HG03575 (cell line): ENCODE results near the gene CELF4.

Experiments used
- ATAC-seq: cut with Tn5 transposase; IDR thresholded peaks from one replicate; pipeline ENCODE4 v1.9.1; 2021; ENCODE audit not compliant: unreplicated experiment, insufficient number of reproducible peaks, low FRiP score; ENCODE audit errors: extremely low read depth

Gene CELF4

DNA sequence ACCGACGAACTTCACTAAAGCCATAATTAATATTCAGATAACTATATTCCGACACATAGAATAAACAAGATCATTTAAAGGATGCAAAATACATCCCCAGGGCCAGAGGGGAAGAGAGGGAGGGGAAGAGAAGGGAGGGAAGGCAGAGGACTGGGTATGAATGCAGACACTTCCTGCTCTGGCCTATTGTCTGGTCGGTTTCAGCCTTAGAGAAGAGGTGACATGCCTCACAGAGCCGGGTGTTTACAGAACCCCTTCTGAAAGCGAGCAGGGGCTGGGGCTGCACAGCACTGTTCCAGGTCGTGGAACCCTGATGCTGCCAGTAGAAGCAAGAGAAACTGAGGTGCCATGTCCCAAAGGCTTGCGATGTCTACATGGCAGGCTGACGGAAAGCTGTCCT, 31.0 kb downstream of the CELF4 start:
- ATAC-seq, result no peak

DNA sequence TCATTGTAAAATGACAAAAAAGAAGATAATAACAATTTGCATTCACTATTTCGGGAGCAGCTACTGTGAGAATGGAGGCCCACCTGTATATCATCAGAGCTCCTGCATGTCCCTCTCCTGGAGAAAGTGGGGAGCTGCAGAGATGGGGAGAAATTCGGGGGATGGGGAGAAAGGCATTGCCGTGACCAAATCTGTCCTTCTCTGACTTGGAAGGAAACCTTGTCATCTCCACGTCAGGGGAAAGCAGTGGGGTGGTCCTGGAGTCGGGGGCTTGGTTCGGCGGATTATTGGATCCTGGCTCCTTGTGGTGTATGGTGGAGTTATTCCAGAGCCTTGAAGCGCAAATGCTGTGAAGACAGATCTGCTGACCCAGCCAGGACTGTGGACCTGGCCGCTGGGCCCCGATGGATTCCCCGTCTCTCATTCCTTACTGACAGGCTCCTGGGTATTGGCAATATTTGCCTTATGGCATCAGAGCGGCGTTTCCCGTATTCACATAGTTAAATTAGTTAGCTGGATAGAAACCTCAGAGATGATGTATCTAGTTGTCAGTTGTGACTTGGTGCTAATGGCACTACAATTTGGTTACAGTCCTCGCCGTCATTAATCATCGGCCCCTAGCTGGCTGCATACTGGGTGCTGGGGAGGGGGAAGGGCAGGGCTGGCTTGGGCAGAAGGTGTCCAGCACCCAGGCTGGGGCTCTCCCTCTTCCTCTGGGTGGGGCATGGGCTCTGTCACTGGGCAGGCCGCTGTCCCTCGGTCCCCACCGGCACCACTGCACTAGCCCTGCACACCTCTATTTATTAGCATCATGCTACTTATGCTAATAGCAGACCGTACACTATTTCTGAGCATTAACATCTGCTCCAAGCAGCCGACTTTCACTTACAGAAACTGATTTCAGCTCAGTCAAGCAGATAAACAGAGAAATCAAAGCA, 31.7 kb downstream of the CELF4 start:
- no peak for ATAC-seq

DNA sequence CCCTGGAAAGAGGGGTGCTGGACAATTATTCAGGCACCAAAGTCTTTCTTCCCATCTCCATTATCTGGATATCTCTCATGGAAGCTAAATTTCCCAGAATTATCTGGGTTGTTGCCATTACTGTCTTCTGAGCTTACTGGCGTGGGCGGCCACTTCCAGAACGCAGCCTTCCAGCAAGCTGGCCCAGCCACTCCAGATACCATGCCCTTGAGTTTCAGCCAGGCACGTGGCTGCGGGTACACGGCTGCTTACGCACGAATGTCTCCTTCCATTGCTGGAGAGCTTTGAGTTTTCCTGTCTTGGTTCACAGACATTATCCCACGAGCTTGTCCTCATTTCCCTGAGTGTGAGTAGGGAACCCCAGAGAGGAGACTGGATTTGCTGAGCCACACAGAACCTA, 32.7 kb downstream of the CELF4 start:
- no peak for ATAC-seq

DNA sequence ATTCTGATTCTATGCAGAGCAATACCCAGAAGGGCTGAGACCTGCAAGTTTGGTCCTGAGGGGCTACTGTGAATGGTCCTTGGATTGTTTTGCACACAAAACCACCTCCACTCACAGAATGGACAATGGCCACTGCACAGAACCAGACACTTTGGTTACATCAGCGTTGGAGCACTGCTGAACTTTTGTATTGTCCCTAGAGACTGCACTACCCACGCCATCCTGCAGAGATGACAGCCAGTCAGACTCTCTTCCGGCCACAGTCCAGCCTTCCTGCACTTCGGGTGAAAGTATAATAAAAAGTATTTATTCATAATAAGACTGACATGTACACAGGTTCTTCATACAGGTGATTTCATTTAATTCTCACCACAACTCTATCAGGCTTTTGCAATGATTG, 35.7 kb downstream of the CELF4 start:
- ATAC-seq, result no peak

DNA sequence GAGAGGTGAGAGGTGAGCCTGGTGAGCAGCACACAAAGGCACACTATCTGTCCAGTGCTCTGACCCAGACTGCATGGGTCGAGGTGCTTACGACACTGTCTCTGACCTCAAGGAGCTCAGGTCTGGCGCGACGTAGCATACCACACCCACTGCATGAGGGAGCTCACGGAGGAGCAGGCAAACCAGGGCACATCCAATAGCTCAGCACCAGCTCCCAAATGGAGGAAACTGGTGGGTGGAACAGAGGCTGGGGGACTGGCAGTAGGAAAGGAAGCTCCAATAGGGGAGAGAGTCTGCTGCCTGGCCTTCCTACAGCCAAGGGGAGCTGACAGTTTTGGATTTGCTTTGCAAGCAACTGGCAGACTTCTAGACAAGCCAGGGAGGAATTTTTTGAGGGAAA, 36.3 kb downstream of the CELF4 start:
- ATAC-seq, result no peak

DNA sequence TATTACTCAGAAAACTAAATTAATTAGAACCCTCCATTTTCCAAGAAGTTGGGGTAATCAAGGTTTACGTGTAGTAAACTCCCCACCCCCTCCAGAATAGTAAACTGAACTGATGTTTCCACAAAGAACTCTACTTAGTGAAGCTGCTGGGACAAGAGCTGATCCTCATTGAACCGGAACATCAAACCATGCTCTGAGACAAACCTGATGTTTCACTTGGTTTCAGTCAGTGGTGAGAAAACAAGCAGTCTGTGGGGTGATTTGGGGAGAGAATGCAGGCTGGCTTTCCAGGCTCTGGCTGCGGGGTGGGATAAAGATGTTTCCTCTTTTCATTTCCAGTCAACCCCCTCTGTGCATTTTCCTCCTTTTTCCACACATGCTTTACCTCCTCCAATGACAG, 38.2 kb downstream of the CELF4 start:
- ATAC-seq, result no peak

DNA sequence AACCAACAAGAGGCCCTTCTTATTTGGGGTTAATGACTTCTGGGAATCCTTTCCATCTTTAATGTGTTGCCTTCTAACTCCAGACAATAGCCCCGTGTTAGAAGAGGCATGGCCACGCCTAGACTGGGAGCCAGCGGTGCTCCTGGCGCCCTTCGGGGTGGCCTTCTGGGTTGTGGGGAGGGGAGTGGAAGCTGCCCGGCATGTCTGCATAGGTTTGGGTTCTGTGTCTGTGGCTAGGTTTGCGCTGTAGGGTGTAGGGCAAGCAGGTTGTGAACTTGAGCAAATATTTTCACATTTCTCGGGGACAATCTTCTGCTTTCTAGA, 40.4 kb downstream of the CELF4 start:
- ATAC-seq, result no peak

DNA sequence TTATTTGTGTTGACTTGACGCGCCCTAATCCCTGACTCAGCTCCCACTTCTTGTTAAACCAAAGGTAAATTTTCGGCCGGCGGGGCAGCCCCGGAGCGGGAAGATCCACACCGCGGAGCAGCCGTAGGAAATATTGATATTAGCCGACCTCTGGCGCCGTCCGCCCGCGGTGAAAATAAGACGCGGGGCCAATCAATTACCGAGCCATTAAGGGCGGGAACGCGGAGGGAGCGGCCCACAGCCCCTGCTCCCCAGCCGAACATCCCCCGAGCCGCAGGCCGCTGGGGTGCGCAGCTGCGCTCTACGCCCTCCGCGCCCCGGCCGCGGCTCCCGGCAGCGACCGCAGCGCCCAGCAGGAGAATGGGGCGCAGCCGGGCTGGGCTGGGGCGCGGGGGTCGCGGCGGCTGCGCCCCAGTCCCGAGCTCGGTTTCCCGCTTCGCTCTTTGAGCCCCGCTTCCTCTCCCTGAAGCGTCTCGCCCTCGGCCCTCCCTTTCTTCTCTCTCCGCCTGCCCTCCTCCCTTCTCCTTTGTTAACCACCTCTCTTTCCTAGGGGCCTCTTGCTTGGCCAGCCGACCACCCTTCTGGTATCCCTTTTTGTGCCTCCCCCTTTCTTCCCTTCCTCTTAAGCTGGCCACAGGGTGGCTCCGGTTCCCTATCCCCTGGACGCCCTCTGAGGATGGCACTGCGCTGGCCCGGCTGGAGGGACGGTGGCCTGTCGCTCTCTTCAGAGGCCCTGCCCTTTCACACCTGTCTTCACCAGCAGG, 40.9 kb downstream of the CELF4 start:
- no peak for ATAC-seq

DNA sequence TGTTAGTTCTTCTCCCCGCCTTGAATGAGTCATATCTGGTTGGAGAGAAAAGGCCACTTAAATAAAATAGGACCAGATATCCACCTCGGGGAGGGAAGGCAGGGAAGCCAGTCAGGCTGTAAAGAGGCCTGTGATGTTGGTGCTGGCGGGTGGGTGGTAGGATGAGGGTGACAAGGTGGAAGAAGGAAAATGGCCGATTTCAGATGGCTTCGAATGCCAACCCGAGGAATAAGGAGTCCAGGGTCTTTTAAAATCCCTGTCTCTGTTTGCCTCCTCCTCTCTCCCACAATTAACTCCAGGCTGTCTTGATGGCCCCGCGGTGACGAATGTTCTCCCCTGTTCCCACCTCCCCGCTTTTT, 41.5 kb downstream of the CELF4 start:
- ATAC-seq, result no peak

DNA sequence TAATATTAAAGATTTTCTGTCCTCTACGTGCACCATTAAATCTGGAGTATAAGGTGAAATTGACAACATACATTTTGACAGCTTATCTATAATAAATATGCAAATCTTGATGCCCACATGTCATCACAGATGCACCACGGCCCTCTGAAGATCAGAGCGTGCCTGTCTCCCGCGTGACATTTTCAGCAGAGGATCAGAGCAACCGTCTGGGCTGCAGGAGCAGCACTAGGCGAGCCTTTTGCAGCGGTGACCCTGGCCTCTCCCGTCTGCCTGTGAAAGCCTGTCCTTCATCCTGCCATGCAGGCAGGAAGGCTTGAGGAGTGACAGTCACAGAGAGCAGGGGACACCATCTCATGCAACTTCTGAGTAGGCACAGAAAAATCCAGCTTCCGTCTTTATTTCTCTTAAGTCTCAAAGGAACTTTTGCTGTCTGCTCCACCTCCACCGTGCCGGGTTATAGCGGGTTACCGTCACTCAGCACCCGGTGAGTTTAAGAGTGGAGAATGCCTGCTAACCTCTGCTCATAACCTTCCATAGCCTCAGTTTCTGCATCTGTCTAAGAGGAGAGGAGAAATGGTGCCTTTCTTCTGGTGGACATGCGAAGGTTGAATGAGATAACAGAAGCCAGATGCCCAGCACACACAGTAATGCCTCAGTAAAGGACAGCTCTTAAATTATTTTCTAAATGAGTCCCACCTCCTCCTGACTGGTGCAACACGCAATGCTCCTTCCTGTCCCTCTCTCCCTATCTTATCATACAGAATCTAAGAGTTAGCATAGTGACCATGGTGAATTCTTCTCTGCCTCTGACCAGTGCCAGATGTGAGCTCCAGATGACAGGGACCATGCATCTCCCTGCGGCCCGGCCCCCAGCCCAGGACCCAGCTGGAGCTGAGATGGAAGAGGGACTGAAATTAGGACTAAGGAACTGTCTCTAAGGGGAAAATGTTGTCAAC, 43.8 kb downstream of the CELF4 start:
- ATAC-seq, result no peak

DNA sequence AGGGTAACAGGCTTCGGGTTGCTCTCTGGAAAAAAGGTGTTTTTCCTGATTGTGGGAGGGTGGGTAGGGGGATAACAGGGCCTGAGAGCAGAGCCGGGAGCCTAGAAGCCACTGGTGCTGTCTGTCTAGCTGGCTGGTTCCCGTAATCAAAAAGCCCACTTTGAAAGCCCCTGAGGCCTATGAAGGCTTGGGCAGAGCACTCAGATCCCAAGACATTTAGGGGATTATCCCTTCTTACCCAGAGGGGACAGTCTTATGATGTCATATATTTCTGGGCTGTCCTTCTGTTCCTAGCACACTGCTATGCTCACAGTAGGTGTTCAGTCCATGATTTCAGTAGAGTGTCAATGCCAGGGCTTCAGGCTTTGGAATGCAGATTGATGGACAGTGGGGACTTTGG, 45.1 kb downstream of the CELF4 start:
- ATAC-seq, result no peak

DNA sequence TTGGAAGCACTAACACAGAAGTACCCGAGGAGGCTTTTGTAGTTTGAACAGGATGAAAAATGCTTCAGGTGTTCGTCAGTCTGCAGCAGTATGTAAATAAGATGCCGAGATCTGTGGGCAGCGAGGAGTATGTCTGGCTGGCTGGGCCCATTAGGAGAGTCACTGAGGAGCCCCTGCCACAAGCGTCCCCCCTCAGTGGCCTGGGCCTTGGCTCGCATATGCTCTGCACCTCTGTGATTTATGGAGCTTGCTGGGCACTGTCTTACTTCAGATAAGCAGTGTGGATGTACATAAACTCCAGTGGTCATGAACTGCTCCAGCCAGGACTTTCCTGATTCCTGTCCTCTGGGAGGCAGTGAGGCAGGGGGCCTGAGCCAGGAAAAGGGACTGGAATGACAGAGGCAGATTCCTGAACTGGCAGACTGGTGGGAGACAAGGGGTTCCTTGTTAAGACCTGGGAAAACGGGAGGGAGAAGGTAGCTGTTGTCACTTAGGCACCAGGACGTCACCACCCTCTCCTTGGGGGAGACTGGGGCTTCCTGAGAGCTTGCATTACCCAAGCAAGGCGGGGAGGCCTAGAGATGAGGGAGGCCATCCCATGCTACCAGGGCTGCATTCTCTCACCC, 46.0 kb downstream of the CELF4 start:
- no peak for ATAC-seq

DNA sequence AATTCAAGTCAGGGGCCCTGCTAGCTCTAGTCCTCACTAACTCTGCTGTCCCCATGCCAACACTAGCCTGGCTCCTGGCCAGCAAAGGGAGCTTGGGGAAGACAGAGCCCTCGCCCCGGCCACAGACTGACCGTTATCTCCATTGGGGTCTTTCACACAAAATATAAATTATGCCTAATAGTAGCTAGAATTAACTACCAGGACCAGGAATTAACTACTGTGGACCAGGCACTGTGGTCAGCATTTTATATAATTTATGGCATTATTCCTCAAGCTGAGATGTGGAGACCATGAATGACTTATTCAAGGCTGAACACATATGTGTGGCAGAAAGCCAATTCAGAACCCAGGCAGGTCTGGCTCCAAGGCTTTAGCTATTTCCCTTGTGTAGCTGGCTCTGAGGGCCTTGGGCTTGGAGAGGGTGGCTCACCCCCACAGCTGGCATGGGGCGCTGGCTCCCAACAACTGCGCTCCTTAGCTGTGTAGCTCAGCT, 49.2 kb downstream of the CELF4 start:
- ATAC-seq, result no peak

DNA sequence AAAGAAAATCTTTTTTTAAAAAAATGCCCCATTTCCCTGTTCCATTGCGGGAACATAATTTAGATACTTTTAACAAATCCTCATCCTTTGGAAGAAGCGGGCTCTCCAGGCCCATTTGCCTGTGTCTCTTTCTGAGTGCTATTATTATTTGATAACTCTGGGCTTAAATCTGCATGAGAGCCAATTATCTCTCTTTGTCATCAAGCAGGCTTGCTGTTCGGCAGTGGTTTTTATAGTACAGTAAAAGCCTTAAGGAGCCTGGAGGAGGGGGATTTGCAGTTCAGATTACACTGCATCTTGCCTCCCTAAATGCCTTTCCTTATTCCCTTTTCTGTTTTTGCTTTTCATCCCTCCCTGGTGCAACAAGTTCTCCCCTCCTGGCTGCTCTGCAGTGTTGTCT, 50.6 kb downstream of the CELF4 start:
- no peak for ATAC-seq

DNA sequence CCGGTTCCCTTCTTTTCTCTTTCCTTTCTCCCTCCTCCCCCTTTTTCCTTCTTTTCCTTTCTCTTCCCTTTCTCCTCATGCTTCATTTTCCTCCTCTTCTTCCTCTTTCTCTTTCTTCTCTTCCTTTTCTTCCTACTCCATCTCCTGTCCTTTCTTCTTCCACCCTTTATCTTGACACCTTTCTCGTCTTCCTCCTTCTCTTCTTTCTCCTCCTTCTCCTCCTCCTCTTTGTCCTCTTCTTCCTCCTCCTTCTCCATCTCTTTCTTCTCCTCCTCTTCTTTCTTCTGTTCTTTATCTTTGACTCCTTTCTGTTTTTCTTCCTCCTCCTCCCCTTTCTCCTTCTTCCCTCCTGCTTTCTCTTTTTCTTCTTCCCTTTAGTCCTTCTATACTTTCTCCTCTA, 53.2 kb downstream of the CELF4 start:
- ATAC-seq, result no peak

DNA sequence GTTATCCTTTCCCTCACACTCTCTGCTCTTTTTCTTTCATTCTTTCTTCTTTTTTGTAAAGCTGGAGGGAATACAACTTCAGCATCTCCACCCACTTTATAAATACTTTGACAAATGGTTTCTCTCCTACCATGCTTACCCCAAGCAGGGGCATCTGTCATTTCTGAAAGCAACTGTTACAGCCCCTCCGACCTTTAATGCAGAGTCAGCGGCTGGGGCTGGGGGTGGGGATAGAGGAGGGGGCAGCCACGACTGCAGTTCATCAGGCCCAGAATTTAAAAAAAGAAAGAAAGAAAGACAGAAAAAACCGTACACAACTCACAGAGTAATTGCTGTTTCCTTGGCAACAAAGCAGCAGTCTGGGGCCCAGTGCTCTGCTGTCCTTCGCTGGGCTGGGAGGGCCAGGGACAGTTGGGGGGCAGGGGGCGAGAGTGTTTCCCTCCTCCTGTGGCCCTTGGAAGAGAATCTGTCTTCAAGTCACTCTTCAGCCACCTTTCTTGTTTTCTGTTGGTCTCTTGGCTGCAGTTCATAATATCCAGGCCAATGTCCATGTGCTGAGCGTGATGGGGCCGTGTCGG, 53.8 kb downstream of the CELF4 start:
- ATAC-seq, result no peak

DNA sequence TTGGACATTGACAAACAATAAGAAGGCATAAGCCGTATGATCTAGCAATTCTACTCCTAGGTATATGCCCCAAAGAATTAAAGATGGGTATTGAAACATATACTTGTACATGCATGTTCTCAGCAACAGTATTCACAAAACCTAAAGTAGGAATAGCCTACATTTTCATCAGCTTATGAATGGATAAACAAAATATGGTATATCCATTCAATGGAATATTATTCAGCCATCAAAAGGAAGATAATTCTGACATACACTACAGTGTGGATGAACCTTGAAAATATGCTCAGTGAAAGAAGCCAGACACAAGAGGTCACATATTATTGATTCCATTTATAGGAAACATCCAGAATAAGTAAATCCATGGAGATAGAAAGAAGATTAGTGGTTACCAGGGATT, 56.0 kb downstream of the CELF4 start:
- ATAC-seq, result no peak

DNA sequence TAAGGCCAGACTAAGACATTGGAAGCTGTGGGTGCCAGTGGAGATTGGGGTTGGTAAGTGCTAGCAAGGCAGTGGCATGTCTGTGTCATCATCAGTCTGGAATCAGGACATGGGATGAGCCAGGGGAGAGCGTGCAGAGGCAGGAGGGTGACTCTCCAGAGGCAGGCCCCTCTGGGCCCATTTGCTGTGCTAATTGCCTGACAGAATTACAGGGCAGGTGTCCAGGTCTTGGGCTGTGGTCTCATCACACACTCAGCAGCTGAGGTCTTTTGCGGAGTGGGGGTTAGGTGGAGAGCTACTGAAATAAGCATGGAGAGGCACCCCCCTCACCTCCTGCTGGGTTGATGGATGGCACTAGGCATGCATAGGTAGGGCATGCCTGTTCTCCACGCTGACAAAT, 57.4 kb downstream of the CELF4 start:
- ATAC-seq, result no peak

DNA sequence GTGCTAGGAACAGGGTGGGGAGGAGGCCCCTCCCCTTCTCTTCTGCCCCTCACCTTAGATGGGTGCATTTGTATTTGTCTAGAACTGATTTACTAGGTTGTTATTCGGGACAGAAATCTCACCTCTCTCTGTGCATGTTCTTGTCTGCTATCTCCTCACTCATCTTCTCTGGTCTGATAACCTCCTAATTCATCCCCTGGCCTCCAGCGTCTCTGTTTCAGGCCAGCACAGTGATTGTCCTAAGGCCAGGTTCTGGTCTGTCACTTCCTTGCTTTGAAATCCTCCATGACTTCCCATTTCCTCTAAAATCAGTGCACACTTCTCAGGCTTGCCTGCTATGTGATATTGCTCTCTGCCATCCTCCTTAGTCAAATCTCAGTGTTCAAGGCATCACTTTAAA, 58.4 kb downstream of the CELF4 start:
- no peak for ATAC-seq
